HG03469 (cell line): ENCODE data around the gene NOM1.

Source experiments
- ATAC-seq: cut with Tn5 transposase; IDR thresholded peaks from one replicate; pipeline ENCODE4 v1.9.1; 2021; ENCODE audit warnings: mild to moderate bottlenecking, moderate library complexity, moderate number of reproducible peaks; ENCODE audit not compliant: unreplicated experiment

NOM1 gene

GRCh38 chr7:157014635-157015555 is 65.4 kb downstream of the NOM1 start:
- no peak for ATAC-seq

- ATAC-seq, result no peak
Measured at GRCh38 chr7:157016024-157016351, 66.5 kb downstream of the NOM1 start.

GRCh38 chr7:157016352-157017041 is 67.0 kb downstream of the NOM1 start:
- peak; percentile 63 for ATAC-seq

- no peak for ATAC-seq
Measured at GRCh38 chr7:157017149-157017548, 67.6 kb downstream of the NOM1 start.

- ATAC-seq, result no peak
Measured at GRCh38 chr7:157017603-157018327, 68.3 kb downstream of the NOM1 start.

- ATAC-seq, result no peak
Measured at GRCh38 chr7:157018328-157018996, 69.0 kb downstream of the NOM1 start.

- ATAC-seq, result no peak
Measured at GRCh38 chr7:157018997-157019608, 69.6 kb downstream of the NOM1 start.

GRCh38 chr7:157019718-157020451 is 70.4 kb downstream of the NOM1 start:
- ATAC-seq, result no peak

GRCh38 chr7:157020514-157021070 is 71.1 kb downstream of the NOM1 start:
- ATAC-seq, result no peak

- no peak for ATAC-seq
Measured at GRCh38 chr7:157021071-157021870, 71.8 kb downstream of the NOM1 start.

GRCh38 chr7:157021871-157022680 is 72.6 kb downstream of the NOM1 start:
- no peak for ATAC-seq
